GM18505 (cell line): ENCODE data around the gene RFTN1.

ENCODE experiments used
- ATAC-seq: cut with Tn5 transposase; IDR thresholded peaks from one replicate; pipeline ENCODE4 v1.9.1; 2021; ENCODE audit not compliant: unreplicated experiment
- POLR2A ChIP-seq: IDR thresholded peaks from 4 replicates; pipeline ENCODE4 v1.6.1; 2011; ENCODE audit warnings: borderline replicate concordance; ENCODE audit not compliant: insufficient read depth, insufficient read length; ENCODE audit errors: extremely low read depth

Gene RFTN1

GRCh38 chr3:16362770-16363169 is 150.7 kb downstream of the RFTN1 start:
- TF ChIP-seq POLR2A = no peak
- ATAC-seq = no peak

DNA sequence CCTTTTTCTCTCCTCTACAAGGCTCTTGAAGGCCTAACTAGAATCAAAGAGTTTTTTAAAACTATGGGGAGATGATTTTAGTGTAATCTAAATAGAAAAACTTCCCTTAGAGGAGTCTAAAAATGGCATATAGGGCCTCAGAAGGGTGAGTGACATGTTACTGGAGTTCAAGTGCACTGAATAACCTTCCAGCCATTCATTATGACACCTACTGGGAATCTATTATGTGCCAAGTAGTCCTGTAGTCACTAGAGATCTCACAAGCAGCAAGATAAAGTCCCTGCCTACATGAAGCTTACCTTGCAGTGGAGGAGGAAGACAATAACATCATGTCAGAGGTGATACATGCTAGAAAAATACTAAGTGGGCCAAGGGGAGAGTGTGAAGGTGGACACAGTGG is 152.4 kb downstream of the RFTN1 start:
- ATAC-seq = no peak
- TF ChIP-seq POLR2A = no peak

DNA sequence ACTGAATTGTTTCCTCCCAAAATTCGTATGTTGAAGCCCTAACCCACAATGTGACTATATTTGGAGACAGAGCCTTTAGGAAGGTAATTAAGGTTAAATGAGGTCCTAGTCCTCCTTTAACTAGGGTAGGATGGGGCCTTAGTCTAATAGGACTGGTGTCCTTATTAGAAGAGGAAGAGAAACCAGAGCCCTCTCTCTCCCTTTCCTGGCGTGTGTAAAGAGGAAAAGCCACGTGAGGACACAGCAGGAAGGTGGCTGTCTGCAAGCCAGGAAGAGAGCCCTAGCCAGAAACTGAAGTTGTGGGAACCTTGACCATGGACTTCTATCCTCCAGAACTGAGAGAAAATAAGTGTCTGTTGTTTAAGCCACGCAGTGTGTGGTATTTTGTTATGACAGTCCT is 154.2 kb downstream of the RFTN1 start:
- no peak for TF ChIP-seq POLR2A
- ATAC-seq = no peak

GRCh38 chr3:16358336-16358735 is 155.2 kb downstream of the RFTN1 start:
- TF ChIP-seq POLR2A = no peak
- no peak for ATAC-seq

GRCh38 chr3:16357186-16358121 is 156.0 kb downstream of the RFTN1 start:
- ATAC-seq = no peak
- no peak for TF ChIP-seq POLR2A

- ATAC-seq = no peak
- no peak for TF ChIP-seq POLR2A
Measured at GRCh38 chr3:16355828-16356227, 157.7 kb downstream of the RFTN1 start.

GRCh38 chr3:16354291-16354690 is 159.2 kb downstream of the RFTN1 start:
- no peak for TF ChIP-seq POLR2A
- no peak for ATAC-seq

DNA sequence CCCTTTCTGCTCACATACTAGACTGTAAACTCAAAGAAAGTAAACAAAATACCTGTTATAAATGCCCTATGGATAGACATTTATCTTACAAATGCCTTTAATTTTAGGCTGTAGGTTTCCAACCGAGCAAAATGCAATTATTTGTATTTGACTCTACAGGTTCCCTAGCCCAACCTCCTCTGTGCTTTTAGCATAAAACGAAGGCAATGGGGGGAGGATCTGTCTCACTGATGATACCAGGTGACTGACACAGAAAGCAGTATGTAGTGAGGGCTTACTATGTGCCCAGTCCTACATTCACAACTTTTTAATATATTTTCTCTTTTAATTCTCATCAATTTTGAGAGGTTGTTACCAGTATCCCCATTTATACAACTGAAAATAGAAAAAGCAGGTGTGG is 161.1 kb downstream of the RFTN1 start:
- ATAC-seq = no peak
- no peak for TF ChIP-seq POLR2A

- no peak for TF ChIP-seq POLR2A
- ATAC-seq = no peak
Measured at GRCh38 chr3:16350597-16351318, 162.7 kb downstream of the RFTN1 start.

DNA sequence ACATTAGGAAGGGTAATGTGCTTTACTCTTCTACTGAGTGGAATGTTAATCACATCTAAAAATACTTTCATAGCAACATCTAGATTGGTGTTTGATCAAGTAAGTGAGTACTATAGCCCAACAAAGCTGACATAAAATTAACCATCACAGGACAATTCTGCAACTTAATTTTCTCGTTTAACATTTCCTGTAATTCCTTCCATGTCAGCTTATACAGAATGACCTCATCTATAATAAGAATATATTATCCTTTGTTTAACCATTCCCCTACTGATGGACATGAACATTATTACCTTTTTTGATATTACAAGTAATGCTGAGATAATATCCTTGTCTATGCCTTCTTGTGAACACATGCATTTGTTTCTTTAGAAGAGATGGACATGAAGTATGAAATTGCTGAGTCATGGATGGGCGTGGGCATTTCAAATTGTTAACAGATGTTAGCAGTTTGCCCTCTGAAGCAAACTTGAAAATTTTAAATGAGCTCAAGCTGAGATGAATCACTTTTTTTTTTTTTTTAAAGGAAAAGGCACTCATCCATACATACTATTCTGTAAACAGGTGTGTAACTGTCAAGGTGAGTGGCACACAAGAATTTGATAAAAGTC is 163.4 kb downstream of the RFTN1 start:
- TF ChIP-seq POLR2A = no peak
- ATAC-seq = no peak

DNA sequence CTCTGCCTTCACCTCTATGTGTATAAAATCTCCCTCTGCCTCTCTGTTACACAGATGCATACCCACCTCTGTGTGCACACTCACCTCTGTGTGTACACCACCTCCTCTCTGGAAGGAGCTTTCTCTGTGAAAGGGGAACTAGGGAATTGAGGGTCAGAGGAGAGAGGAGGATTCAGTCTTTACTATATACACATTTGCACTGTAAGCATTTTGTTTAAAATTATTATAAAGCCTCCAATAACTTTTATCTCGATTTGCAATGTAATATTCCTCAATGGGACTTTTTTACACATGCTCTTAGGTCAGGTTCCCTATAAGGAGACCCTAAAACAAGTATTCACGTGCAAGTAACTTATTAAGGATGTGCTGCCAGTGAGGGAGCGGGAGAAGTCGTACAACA is 166.0 kb downstream of the RFTN1 start:
- no peak for ATAC-seq
- TF ChIP-seq POLR2A = no peak

DNA sequence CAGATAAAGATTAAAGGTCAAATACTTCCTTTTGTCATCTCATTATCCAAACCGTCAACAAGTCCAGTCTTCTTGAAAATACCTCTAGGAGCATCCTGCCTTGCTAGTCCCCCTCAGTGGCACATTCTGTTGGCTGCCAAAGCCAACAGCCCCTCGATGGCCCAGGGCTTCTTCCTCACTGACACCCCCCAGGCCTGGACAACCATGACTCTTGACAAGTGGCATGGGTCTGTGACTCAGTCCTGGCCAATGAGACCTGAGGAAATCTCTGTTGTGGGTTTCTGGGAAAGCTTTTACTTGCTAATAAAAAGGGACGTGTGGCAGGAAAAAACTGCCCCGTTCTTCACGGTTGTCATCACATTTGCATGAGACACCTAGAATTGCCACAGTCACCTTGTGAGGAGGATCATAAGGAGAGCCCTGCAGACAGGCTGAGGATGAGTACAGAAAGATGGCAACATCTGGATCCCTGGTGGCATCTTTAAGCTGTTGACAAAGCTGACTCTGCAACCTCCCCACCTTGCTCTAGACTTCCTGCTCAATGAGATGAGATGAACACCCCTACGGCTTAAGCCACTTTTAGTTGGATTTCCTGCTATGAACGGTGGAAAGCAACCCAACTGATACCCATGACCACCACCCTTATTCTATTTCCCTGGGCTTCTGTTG is 167.0 kb downstream of the RFTN1 start:
- TF ChIP-seq POLR2A = no peak
- no peak for ATAC-seq

- no peak for TF ChIP-seq POLR2A
- ATAC-seq = no peak
Measured at GRCh38 chr3:16343101-16343500, 170.4 kb downstream of the RFTN1 start.
